Activated gamma-delta T cell (primary cell): ENCODE results near the gene ADGRD1.

ENCODE experiments used
- DNase-seq: peaks from one replicate; lab custom pipeline; 2025; lab: John Stamatoyannopoulos, UW

The ADGRD1 gene

DNA sequence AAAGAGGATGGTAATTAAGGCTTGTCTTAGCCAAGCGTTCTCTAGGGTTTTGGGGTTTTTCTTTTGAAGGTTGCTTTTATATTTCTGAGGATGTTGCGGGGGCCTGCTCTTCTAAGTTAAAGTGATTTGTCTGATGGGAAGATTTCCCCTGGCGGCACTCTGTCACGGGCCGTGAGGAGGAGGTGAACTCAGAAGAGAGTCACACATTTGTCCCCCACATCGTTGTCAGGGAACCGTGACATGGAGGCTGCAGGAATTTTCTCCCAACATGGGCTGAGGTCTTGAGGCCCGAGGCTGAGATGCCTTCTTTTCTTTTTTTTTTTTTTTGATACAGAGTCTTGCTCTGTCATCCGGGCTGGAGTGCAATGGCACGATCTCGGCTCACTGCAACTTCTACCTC, 71.5 kb downstream of the ADGRD1 start:
- no peak for DNase-seq

DNA sequence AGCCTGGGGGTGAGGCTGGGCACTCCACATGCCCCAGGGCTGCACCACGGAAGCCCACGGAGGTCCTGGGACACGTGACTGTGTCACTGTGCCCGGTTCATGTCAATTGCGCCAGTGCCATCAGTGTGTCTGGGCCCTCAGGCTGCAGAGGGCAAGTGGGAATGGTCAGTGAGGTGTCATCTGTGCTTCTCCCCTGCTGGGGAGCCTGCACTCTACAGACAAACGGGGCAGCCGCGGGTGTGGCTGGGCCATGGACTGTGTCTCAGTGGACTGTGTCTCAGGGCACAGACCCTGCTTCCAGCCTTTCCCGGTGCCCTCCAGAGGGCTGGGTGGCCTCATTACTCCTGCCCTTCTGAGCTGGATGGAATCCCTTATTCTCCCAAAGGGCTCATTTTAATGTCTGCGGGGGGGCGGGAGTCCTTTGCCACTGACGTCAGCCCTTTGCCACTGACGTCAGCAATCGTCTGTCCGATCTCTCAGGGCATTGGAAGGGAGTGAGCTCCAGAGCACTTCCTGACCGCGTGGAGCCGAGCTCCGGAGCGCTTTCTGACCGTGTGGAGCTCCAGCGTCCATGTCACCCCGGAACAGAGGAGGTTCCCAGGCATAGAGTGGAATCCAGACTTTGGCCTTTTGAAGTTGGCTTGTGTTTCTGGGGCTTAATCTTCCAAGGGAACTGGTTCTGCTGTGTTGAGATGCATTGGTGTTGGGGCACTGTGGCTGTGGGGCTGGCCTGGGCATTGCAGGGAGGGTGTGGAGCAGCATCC, 72.4 kb downstream of the ADGRD1 start:
- no peak for DNase-seq

DNA sequence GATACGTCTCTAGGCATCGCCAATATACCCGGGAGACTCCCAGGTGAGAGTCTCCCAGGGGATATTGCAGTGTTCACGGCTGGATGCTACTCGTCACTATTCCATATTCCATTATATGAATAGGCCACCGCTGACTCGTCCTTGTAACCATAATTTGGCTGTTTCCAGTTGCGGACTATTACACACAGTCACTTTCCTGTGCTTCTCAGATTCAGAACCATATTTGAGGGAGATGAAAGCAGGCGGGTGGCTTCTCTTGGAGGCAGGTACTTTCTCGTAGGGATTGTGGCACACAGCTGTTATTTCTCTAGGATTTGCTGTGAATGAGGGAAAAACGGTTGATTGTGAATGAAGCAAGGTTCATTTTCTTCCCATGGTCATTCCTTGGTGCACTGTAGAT, 73.0 kb downstream of the ADGRD1 start:
- no peak for DNase-seq

DNA sequence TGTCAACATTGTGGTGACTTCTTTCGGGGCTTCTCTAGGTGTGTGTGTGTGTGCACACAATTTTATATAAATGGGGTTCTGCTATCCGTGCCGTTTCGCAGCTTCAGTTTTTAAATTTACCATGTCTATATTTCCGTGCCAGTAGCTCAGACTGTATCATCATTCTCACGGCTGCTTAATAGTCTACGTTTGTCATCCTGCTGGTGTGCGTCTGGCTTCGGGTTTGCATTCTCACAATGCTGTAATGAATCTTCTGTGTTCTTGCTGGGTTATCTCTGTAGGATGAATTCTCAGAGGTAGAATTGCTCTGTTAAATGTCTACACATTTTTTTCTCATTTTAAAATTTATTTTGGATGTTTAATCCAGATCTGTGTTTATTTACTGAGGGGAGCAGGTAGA, 73.6 kb downstream of the ADGRD1 start:
- no peak for DNase-seq

DNA sequence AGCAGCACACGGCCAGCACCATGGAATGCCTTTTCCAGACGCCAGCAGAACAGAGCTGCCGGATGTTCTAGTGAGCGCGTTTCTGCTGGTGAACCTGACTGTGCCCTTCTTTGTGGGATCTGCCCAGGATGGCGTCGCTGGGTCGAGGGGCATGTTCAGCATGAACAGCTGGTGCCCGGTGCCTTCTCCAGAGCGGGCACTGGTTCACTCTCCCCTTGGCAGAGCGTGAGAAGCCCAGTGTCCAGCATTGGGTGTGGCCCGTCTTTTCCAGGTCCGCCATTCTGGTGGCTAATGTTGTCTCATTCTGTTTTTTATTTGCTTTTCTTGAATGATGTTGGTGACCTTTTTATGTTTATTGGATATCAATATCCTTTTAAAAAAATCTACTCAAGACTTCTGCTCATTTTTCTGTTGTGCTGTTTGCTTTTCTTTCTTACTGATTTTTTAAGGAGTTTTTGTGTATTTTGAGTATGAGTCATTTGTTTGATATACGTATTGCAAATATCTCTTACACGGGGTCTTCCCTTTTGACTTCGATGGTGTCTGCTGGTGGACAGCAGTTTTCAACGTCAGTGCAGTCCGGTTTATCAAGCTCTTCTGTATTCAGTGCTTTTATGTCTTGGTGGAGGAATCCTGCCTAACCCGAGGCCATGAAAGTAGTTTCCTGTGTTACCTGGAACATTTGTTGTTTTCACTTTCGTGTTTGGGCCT, 74.3 kb downstream of the ADGRD1 start:
- no peak for DNase-seq

DNA sequence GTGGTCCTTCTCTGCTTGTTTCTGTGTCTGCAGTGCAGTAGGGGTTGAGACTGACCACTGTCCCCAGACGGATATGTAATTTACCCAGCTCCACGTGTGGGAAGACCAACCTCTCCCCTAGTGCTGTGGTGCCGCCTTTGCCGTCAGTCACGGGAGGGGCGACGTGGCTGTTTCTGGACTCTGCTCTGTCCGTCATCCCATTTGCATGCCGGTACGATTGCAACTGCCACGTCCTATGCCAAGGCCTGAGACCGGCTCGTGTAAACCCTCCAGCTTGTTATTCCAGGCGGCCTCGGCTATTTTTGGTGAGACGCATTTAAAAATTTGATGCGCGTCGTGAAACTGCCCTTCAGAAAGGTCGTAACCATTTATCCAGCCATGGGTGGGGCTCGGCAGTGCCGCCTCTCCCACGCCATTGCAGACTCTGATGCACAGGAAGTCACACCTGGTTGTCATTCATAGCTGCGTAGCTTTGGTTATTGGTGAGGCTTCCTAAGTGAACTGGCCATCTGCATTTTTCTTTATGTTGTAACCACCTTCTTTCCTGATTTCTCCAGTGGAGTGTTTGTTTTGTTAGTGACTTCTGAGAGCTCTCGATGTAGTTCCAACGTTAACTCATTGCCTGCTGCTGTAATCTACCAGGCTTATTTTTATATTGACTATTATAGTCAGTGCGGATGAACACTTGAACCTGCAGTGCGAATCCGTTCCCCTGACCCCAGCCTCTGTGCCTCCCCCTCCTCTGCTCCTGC, 75.1 kb downstream of the ADGRD1 start:
- no peak for DNase-seq

DNA sequence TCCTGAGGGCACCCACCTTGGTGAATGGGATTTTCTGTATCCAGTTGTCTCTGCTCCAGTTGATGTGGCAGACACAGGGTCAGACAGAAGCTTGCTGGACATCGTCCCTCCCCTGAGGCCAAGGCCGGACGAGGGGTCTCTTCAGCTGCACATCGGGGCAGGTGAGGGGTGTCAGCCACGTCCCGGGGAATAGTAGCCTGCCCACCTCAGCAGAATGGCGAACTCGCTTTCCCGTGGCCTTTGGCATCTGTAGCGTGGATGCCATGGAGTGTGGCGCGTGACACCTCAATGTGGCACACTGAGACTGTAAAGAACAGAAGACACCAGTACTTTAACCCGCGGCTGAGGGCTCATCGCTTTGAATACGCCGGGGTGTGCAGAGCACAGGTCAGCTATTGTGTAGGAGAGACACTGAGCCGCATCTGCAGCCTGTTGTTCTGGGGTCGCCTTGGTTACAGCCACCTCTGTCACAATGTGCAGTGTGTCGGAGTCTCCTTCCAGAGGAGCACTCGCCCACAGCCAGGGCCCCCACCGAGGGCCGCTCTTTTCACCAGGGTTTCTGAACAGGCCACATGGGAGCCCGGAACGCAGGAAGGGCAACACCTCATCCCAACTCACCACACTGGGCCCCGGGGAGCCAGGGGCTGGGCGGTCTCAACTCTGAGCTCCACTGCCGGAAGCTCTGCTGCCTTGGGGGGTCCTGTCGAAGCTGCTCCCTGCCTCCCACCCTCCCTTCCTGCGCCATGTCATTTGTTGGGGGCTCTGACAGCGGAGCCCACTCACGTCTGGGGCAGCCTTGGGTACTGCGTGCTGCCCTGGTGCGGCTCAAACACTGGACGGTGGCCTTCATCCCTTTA, 77.0 kb downstream of the ADGRD1 start:
- DNase-seq = no peak

DNA sequence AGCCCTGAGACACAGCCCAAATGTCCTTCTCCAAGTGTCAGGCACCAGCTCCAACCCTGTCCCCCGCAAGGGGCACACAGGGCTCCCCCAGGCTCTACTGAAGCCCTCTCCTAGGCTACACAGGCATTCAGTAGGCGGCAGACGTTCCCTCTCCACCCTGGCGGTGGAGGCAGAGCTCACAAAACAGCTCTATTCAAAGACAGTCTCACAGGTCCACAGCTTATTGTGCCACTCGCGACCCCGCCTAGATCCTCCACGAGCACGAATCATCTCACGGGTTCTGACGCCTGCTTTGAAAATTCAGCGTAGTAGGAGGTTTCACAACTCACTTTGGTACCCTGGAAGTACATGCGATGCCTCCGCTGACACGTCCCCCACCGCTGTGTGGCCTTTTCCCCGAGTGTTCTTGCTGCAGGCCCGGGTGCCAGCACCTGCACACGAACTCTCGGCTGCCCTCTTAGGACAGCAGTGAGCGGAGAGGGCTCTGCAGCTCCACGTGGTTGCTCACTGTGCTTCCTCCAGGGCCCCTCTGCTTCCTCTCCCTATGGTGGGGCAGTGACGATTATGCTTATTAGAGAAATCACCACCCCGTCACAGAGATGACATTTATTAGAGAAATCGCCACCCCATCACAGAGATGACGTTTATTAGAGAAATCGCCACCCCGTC, 78.5 kb downstream of the ADGRD1 start:
- DNase-seq = no peak

DNA sequence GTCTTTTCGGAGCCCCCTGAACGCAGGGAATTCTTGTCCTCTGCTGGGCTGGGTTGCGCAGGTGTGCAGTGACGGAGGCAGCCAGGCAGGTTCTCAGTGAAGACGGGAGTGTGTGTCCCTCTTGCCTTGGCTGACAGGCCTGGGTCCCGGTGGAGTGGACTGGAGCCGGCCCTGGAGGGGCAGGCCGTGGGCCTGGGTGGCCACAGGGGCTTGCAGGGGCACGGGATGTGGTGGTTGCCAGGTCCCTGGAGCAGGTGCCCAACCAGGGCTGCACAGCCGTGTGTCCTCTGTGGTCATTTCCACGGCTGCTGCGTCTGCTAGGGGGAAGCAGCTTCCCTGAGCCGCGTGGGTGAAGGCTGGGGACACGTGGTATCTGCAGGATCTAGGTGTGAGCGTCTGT, 79.8 kb downstream of the ADGRD1 start:
- DNase-seq = no peak

DNA sequence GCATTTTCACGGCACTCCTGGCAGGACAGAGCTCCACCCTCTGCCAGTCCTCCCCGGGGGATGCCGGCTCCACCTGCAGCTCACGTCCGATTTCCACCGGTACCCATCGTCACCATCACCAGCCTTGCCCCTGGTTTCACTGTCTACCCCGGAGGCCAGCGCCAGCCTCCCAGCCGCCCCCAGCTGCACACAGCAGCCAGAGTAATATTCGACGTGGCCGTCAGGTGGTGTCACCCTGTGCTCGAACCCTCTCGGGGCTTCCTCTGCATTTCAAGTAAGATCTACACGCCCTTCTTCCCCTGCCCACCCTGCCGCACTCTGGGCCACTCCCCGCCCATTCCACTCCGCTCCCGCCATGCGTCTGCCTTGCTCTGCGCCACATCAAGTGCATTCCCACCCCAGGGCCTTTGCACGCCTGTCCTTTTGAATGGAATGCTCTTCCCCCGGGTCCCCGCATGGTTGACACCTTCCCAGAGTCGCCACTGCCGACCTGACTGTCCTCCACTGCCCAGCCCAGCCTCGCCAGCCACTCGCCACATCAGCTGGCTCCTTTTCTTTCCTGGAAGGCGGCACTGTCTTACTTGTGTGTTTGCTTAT, 80.3 kb downstream of the ADGRD1 start:
- DNase-seq = no peak

DNA sequence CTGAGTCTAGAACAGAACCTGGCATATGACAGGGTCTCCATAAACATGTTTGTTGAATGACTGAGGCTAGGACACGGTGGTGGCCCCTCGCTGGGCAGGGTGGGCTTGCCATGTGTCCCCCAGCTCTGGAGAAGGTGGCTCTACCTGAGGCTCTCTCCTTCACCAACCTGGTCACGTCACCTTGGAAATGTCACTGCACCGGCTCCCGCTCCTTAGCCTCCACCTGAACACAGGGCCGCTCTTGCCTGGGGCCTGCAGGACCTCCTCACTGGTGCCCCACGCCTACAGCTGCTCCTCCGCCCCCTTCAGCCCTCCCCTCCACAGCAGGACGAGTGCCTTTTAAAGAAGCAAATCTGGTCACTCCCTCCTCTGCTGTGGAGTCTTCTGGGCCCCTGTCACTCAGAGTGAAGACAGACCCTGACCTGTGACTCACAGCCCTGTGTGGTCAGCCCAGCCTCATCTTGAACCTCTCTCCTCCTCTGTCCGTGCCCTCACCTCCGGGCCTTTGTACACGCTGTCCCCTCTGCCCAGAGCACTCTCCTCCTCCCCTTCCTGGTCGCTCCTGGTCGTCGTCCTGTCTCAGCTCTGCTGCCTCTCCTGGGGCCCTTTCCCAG, 81.0 kb downstream of the ADGRD1 start:
- no peak for DNase-seq

DNA sequence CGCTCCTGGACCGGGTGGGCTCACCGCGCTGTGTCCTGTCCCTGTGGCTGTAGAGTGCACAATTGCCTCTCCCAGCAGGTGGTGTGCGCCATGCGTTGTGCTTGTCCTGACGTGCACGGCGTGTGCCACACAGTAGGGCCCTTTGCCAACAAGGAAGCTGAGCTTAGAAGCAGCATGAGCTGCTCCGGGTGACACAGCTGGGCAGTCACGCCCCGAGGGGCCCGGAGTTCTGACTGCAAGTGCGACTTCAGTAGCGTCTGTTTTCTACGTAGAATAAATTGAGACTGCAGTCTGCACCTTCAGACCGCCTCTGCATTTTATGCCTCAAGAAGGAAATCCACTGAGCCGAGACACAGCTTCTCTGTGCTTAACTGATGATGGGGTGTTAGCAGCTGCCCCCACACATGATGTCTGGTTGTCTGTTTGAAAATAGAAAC, 81.6 kb downstream of the ADGRD1 start:
- DNase-seq = no peak

DNA sequence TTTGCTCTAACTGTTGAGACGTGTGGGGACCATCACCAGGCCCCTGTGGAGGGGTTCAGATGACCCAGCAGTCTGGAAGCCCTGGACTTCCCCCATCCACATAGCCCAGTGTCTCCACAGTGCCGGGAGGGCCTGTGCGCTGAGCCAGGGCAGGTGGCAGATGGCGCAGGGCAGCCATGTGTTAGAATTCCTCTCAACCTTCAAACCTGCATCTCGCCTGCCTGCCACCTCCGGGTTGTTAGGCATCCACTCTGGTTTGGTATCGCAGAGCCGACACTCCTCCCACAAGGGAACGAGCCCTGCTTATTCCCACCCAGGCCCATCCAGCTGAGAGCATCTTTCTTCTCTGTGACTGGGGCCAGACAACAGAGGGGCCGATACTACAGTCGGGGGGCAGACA, 84.5 kb downstream of the ADGRD1 start:
- no peak for DNase-seq

DNA sequence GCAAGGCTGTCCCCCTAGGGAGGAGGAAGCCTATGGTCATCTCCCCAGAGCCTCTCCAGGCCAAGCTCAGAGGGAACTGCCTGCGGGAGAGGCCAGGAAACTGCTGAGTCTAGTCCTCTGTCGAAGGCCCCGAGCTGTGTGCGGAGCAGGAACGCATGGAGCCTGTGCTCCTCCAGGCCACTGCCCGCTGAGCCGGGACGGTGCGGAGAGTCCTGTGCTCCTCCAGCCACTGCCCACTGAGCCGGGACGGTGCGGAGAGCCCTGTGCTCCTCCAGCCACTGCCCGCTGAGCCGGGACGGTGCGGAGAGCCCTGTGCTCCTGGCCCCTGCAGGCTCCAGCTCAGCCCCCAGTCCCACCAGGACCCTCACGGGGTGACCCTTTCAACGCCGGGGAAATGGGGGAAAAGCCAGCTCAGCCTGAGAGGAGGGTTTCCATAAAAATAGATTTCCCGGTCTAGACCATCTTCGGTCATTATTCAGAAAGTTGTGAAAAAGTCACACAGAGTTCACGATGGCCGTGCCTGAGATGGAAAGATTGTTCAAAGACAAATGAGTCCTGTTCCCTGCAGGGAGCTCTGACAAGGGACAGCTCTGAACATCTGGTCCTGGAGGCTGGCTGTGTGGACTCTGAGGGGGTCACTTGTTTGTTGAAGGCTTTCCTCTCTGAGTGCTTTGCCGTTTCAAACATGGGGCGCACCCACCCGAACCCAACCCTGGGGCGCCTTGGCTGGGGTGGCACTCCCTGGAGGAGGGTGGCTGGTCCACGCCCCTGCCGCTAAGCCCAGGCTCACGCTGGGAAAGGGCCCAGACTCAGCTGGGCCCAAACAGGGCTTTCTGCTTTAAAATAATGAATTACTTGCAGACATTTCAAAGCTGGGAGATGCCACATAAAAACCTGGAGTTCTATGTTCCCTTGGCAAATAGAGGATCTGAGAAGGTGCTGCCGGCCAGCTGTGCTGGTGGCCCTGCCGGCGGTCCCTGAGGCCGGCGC, 85.5 kb downstream of the ADGRD1 start:
- DNase-seq = no peak

DNA sequence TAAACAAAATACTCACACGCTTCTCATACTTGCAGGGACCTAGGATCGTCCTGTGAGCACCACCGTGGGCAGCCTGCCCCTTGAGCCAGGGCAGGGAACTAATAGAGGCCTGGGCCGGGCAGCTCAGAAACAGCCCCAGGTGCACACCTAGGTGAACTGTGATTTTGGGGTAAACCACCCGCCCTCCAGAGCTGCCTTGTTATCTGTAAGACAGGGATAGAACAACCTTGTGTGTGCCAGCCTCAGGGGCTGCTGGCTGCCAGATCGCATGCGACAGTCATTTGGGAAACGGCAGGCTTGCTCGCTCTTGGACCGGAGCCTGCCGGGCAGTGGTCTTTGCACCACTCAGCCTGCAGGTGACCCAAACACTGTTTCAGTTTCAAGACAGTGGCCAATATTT, 86.8 kb downstream of the ADGRD1 start:
- no peak for DNase-seq

DNA sequence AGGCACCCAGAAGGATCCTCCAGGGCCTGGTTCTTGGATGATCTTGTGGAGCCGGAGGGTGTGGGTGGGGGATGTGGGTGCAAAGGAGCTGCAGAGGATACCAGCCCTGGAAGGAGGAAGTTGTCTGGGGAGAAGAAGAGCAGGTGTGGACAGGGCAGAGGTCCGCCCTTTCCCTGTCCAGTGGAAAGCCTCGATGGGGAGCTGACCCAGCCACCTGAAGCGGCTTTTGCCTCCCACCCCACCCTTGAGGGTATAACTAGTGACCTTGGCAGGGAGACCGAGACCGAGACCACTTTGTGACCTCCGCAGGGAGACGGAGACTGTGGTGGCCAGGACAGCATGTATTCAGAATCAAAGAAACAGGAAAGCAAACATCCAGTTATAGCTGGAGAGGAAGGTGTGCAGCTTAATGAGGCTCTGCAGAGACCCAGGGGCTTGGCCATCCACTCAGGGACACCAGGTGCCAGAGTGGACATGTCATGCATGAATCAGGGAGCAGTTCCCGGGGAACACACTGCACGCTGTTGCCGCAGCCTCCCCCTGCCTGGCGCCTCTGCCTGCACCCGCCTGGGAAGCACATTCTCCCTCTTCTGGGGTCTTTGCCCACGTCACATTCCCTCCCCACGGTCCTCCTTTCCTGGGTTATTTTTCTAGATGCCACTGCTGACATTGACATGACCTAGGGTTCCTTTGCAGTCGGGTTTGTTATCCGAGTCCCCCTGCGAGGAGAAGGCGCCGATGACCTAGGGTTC, 87.7 kb downstream of the ADGRD1 start:
- no peak for DNase-seq

DNA sequence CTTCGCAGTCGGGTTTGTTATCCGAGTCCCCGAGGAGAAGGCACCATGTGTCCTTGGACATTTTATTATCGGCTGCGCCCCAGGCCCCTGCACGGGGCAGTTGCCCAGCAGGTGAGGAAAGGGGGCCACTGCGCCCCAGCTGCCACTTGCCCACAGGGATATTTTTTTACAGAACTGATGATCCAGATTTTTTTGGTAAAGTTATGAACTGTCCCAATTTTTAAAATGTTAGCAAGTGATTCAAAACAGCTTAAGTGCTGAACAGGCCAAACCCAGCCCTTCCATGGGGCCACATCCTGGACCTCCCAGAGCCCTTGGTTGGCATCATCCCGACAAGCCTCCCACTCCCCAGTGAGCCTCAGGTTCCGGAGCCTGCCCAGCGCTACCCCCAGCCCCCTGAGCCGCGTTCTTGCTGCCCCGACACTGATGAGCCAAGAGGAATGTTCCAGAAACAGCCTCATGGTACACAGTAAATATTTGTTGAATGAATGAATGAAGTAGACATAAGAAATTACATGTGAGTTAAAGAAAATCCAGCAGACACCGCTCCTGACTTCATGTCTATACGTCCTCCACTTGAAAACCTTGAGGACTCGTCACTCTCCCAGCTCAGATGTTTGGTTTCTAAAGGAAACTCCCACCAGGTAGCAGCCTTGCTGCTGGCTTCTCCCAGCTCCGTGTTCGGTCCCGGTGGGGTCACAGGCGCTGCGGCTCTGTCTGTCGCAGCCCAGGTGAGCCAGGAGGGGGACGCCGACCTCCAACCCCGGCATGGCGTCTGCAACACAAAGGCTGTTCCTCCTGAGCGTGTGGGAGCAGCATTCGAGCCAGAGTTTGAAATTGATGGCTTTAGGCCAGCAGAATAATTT, 88.5 kb downstream of the ADGRD1 start:
- no peak for DNase-seq

DNA sequence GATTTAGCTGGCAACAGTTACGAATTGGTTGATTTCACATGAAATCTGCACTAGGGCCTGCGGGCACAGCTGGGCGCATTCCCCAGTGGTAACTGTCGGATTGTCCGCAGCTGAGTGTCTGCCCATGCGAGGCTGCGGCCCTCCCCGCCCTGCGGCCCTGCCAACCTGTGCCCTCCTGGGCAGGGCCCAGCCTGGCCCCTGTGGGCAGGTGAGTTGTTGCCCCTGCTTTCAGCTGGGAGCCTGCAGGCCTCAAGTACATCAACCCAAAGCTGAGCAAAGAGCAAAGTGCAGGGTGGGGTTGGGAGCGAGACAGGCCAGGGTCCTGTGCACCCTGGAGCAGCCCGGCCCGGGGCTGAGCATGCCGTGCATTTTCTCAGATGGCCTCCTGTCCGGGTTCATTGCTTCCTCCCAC, 89.1 kb downstream of the ADGRD1 start:
- DNase-seq = no peak
